ENCODE measurements around the gene LSS.

GRCh38 chr21:46268371-46268770 lies 39.8 kb upstream of the LSS start:
- no peak for TF ChIP-seq CREB1 (CRISPR knock-in tag; IDR thresholded peaks at IDR 0.05)
- TF ChIP-seq MAX (CRISPR knock-in tag; IDR thresholded peaks at IDR 0.05), result no peak
- TF ChIP-seq CTCF (IDR thresholded peaks at IDR 0.05), result no peak
- TF ChIP-seq NR2C2 (CRISPR knock-in tag; IDR thresholded peaks at IDR 0.05), result no peak
- no peak for TF ChIP-seq TEAD4 (CRISPR knock-in tag; IDR thresholded peaks at IDR 0.05)

All from WTC11 (cell line).